GM23338 (cell line): ENCODE results near the gene IL1RAPL2.

Source experiments
- CREB1 ChIP-seq: fragments of 250-450 bp; sonication (Bioruptor Pico); IDR thresholded peaks from 2 replicates; pipeline ENCODE4 v1.5.0; 2020; ENCODE audit warnings: low read depth, mild to moderate bottlenecking, moderate library complexity
- EZH2 ChIP-seq: fragments of 200-600 bp; sonication (generic); IDR thresholded peaks from one replicate; pipeline ENCODE4 v1.8.0; 2017; ENCODE audit warnings: antibody characterized with exemption, mild to moderate bottlenecking, low read depth; ENCODE audit not compliant: unreplicated experiment
- EZH2phosphoT487 ChIP-seq: fragments of 200-600 bp; sonication (generic); IDR thresholded peaks from one replicate; pipeline ENCODE4 v1.8.1; 2018; ENCODE audit warnings: antibody characterized with exemption; ENCODE audit not compliant: unreplicated experiment
- JUNB ChIP-seq: IDR thresholded peaks from one replicate; pipeline ENCODE4 v1.6.1; 2016; ENCODE audit warnings: antibody characterized with exemption; ENCODE audit not compliant: unreplicated experiment
- NANOG ChIP-seq: IDR thresholded peaks from 2 replicates; pipeline ENCODE4 v1.6.1; 2016; ENCODE audit warnings: antibody characterized with exemption, borderline replicate concordance
- POLR2AphosphoS5 ChIP-seq: IDR thresholded peaks from 2 replicates; pipeline ENCODE4 v1.6.1; 2016; ENCODE audit warnings: antibody characterized with exemption, low read depth
- STAT1 ChIP-seq: IDR thresholded peaks from one replicate; pipeline ENCODE4 v1.6.1; 2016; ENCODE audit warnings: antibody characterized with exemption; ENCODE audit not compliant: unreplicated experiment
- ZNF114 ChIP-seq: fragments of 250-450 bp; sonication (Bioruptor Pico); IDR thresholded peaks from 2 replicates; pipeline ENCODE4 v1.5.0; 2020; ENCODE audit warnings: mild to moderate bottlenecking, moderate library complexity
- ZNF331 ChIP-seq: fragments of 250-450 bp; sonication (Bioruptor Pico); IDR thresholded peaks from 2 replicates; pipeline ENCODE4 v1.5.0; 2020; ENCODE audit warnings: low read depth, mild to moderate bottlenecking, moderate library complexity
- TF ChIP-seq, protein P1 (sequence below), 2 experiments: fragments of 200-600 bp in 1 of 2; sonication (generic) in 1 of 2; conservative IDR thresholded peaks; 2 replicates each; pipeline versions ENCODE4 v1.5.1 to v1.6.1; 2016 to 2017; ENCODE audit warnings: antibody characterized with exemption in 2 of 2, low read depth in 2 of 2, mild to moderate bottlenecking in 2 of 2, moderate library complexity in 1 of 2
- TF ChIP-seq, protein P2 (sequence below): IDR thresholded peaks from one replicate; pipeline ENCODE4 v1.6.1; 2018; ENCODE audit warnings: antibody characterized with exemption; ENCODE audit not compliant: unreplicated experiment
- TF ChIP-seq, protein P3 (sequence below): IDR thresholded peaks from 2 replicates; pipeline ENCODE4 v1.6.1; 2016; ENCODE audit warnings: antibody characterized with exemption

DNA sequence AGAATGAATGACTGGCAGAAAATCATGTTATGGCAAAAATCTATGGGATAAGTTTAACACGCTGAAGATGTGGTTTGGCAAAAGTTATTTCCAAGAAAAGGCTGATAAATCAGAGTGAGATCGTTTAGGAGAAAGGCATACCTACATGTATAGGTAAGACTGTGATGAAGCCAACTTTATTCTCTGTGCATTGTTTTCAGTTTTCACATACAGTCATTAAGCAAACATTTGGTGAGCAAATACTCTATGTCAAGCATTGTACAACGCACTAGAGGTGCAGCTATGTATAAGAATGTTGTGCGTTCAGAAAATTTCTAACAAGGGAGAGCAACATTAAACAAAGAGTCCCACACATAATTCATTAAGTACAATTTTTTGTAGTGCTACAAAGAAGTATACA lies 532.8 kb downstream of the IL1RAPL2 start:
- TF ChIP-seq POLR2AphosphoS5 (no peak), EZH2phosphoT487 (no peak), EZH2 (no peak), CREB1 (CRISPR knock-in tag) (no peak), JUNB (no peak), ZNF114 (CRISPR knock-in tag) (no peak), ZNF331 (CRISPR knock-in tag) (no peak), NANOG (no peak), STAT1 (no peak)
- TF ChIP-seq, protein P1, sequence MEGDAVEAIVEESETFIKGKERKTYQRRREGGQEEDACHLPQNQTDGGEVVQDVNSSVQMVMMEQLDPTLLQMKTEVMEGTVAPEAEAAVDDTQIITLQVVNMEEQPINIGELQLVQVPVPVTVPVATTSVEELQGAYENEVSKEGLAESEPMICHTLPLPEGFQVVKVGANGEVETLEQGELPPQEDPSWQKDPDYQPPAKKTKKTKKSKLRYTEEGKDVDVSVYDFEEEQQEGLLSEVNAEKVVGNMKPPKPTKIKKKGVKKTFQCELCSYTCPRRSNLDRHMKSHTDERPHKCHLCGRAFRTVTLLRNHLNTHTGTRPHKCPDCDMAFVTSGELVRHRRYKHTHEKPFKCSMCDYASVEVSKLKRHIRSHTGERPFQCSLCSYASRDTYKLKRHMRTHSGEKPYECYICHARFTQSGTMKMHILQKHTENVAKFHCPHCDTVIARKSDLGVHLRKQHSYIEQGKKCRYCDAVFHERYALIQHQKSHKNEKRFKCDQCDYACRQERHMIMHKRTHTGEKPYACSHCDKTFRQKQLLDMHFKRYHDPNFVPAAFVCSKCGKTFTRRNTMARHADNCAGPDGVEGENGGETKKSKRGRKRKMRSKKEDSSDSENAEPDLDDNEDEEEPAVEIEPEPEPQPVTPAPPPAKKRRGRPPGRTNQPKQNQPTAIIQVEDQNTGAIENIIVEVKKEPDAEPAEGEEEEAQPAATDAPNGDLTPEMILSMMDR (conservative IDR thresholded peaks at IDR 0.05; ENCODE audit: low read depth in 2 of 2) = no peak
- TF ChIP-seq, protein P2, sequence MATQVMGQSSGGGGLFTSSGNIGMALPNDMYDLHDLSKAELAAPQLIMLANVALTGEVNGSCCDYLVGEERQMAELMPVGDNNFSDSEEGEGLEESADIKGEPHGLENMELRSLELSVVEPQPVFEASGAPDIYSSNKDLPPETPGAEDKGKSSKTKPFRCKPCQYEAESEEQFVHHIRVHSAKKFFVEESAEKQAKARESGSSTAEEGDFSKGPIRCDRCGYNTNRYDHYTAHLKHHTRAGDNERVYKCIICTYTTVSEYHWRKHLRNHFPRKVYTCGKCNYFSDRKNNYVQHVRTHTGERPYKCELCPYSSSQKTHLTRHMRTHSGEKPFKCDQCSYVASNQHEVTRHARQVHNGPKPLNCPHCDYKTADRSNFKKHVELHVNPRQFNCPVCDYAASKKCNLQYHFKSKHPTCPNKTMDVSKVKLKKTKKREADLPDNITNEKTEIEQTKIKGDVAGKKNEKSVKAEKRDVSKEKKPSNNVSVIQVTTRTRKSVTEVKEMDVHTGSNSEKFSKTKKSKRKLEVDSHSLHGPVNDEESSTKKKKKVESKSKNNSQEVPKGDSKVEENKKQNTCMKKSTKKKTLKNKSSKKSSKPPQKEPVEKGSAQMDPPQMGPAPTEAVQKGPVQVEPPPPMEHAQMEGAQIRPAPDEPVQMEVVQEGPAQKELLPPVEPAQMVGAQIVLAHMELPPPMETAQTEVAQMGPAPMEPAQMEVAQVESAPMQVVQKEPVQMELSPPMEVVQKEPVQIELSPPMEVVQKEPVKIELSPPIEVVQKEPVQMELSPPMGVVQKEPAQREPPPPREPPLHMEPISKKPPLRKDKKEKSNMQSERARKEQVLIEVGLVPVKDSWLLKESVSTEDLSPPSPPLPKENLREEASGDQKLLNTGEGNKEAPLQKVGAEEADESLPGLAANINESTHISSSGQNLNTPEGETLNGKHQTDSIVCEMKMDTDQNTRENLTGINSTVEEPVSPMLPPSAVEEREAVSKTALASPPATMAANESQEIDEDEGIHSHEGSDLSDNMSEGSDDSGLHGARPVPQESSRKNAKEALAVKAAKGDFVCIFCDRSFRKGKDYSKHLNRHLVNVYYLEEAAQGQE = no peak
- TF ChIP-seq, protein P3, sequence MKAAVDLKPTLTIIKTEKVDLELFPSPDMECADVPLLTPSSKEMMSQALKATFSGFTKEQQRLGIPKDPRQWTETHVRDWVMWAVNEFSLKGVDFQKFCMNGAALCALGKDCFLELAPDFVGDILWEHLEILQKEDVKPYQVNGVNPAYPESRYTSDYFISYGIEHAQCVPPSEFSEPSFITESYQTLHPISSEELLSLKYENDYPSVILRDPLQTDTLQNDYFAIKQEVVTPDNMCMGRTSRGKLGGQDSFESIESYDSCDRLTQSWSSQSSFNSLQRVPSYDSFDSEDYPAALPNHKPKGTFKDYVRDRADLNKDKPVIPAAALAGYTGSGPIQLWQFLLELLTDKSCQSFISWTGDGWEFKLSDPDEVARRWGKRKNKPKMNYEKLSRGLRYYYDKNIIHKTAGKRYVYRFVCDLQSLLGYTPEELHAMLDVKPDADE = no peak
